ENCODE measurements around the gene FADS6. TPM values are rescaled to one million over a fixed set of nuclear protein-coding genes. Genes with fewer than 3 reads are reported as not detected.

Gene FADS6
- total and polyA plus RNA-seq, 2 of the 13 experiments (the other 11 are each of a cell fraction or from before 2014, with no cell fraction given), result 0.11 TPM

DNA sequence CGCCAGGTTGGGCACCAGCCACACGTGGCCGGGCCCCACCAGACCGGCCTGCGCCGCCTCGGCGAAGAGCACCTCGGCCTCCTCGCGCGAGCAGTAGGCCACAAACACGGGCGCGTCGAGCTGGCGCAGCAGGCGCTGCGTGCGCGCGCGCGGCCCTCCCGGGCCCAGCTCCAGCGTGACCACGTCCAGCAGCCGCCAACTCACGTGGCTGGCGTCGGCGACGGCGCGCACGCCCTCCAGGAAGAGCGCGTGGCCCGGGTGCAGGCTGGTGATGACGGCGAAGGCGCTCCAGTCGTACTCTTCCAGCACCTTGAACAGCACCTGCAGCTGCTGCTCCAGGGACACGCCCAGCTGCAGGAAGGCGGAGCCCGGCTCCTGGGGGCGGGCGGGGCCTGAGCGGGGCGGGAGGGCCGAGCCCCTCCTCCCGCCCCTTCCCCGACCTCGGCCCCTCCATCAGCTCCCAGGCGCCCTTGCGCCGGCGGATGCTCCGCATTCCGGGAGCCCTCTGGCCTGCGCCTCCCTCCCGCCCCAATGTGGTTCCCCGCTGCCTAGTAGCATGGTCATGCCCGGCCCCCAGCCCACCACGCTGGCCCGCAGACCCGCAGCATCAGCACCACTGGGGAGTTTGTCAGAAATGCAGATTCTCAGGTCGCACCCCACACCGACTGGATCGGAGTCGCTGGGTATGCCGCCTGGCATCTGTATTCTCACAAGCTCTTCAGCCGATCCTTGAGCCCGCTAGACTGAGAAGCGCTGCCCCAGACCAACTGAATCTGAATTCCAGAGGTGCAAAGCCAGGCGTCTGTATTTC, 41.0 kb downstream of the FADS6 start (continued):
- TF ChIP-seq ATRX (CRISPR knock-in tag; IDR thresholded peaks at IDR 0.05; ENCODE audit: borderline replicate concordance), result no peak
- no peak for TF ChIP-seq LCORL (IDR thresholded peaks at IDR 0.05)
- no peak for TF ChIP-seq LCORL (CRISPR knock-in tag; IDR thresholded peaks at IDR 0.05)
- TF ChIP-seq MIER2 (CRISPR knock-in tag; IDR thresholded peaks at IDR 0.05), result peak; percentile 89
- TF ChIP-seq, protein P1, sequence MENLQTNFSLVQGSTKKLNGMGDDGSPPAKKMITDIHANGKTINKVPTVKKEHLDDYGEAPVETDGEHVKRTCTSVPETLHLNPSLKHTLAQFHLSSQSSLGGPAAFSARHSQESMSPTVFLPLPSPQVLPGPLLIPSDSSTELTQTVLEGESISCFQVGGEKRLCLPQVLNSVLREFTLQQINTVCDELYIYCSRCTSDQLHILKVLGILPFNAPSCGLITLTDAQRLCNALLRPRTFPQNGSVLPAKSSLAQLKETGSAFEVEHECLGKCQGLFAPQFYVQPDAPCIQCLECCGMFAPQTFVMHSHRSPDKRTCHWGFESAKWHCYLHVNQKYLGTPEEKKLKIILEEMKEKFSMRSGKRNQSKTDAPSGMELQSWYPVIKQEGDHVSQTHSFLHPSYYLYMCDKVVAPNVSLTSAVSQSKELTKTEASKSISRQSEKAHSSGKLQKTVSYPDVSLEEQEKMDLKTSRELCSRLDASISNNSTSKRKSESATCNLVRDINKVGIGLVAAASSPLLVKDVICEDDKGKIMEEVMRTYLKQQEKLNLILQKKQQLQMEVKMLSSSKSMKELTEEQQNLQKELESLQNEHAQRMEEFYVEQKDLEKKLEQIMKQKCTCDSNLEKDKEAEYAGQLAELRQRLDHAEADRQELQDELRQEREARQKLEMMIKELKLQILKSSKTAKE (CRISPR knock-in tag; IDR thresholded peaks at IDR 0.05; ENCODE audit: borderline replicate concordance), result no peak
- TF ChIP-seq ZNF776 (CRISPR knock-in tag; IDR thresholded peaks at IDR 0.05), result peak; percentile 56; the same call in 1 of the 2 replicates
- no peak for TF ChIP-seq ZNF703 (CRISPR knock-in tag; IDR thresholded peaks at IDR 0.05; ENCODE audit: borderline replicate concordance)
- TF ChIP-seq, protein P2, sequence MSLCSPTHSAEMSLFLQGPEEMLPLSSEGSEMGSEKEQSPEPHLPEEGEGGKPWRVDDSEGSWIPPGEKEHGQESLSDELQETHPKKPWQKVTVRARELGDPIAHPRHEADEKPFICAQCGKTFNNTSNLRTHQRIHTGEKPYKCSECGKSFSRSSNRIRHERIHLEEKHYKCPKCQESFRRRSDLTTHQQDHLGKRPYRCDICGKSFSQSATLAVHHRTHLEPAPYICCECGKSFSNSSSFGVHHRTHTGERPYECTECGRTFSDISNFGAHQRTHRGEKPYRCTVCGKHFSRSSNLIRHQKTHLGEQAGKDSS (CRISPR knock-in tag; IDR thresholded peaks at IDR 0.05; ENCODE audit: borderline replicate concordance, low read depth), result 0 out of 2 replicates have a peak, but pooled peaks have one; percentile 14
- TF ChIP-seq, protein P3, sequence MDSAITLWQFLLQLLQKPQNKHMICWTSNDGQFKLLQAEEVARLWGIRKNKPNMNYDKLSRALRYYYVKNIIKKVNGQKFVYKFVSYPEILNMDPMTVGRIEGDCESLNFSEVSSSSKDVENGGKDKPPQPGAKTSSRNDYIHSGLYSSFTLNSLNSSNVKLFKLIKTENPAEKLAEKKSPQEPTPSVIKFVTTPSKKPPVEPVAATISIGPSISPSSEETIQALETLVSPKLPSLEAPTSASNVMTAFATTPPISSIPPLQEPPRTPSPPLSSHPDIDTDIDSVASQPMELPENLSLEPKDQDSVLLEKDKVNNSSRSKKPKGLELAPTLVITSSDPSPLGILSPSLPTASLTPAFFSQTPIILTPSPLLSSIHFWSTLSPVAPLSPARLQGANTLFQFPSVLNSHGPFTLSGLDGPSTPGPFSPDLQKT (CRISPR knock-in tag; IDR thresholded peaks at IDR 0.05; ENCODE audit: borderline replicate concordance), result peak; percentile 36; the same call in 1 of the 2 replicates
- TF ChIP-seq JUND (CRISPR knock-in tag; IDR thresholded peaks at IDR 0.05), result no peak
- TF ChIP-seq THYN1 (CRISPR knock-in tag; IDR thresholded peaks at IDR 0.05; ENCODE audit: borderline replicate concordance, low read depth), result no peak
- 0 out of 2 replicates have a peak, but pooled peaks have one; percentile 32 for TF ChIP-seq KDM5B (CRISPR knock-in tag; IDR thresholded peaks at IDR 0.05; ENCODE audit: borderline replicate concordance)
- no peak for TF ChIP-seq SMC3 (IDR thresholded peaks at IDR 0.05; ENCODE audit: low read length)
- TF ChIP-seq, protein P4, sequence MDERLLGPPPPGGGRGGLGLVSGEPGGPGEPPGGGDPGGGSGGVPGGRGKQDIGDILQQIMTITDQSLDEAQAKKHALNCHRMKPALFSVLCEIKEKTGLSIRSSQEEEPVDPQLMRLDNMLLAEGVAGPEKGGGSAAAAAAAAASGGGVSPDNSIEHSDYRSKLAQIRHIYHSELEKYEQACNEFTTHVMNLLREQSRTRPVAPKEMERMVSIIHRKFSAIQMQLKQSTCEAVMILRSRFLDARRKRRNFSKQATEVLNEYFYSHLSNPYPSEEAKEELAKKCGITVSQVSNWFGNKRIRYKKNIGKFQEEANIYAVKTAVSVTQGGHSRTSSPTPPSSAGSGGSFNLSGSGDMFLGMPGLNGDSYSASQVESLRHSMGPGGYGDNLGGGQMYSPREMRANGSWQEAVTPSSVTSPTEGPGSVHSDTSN (CRISPR knock-in tag; IDR thresholded peaks at IDR 0.05), result no peak
- TF ChIP-seq, protein P5, sequence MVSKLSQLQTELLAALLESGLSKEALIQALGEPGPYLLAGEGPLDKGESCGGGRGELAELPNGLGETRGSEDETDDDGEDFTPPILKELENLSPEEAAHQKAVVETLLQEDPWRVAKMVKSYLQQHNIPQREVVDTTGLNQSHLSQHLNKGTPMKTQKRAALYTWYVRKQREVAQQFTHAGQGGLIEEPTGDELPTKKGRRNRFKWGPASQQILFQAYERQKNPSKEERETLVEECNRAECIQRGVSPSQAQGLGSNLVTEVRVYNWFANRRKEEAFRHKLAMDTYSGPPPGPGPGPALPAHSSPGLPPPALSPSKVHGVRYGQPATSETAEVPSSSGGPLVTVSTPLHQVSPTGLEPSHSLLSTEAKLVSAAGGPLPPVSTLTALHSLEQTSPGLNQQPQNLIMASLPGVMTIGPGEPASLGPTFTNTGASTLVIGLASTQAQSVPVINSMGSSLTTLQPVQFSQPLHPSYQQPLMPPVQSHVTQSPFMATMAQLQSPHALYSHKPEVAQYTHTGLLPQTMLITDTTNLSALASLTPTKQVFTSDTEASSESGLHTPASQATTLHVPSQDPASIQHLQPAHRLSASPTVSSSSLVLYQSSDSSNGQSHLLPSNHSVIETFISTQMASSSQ (IDR thresholded peaks at IDR 0.05; ENCODE audit: low read depth), result no peak
- TF ChIP-seq, protein P5 (CRISPR knock-in tag; IDR thresholded peaks at IDR 0.05; ENCODE audit: borderline replicate concordance), result 0 out of 2 replicates have a peak, but pooled peaks have one; percentile 31
- TF ChIP-seq TSC22D2 (CRISPR knock-in tag; IDR thresholded peaks at IDR 0.05; ENCODE audit: borderline replicate concordance), result no peak
- TF ChIP-seq CHCHD3 (CRISPR knock-in tag; IDR thresholded peaks at IDR 0.05), result no peak
